Stimulated activated CD4-positive, alpha-beta T cell treated with anti-CD3 and anti-CD28 coated beads, Interleukin-2, amount 100 ng/mL, for 48 hours (primary cell): ENCODE data around the gene MRPL9.

Experiments used
- DNase-seq, 2 donors: peaks; one replicate each; pipeline ENCODE4 v3.0.0-alpha.2; 2020

Gene MRPL9

GRCh38 chr1:151710187-151710840, 53.0 kb downstream of the MRPL9 start:
- DNase-seq, result peak; percentile 24 to 25
